Measurements from ENCODE around the gene EVI5L. TPM values are rescaled to one million over a fixed set of nuclear protein-coding genes. Genes with fewer than 3 reads are reported as not detected.

EVI5L gene
- total RNA-seq, 6 experiments from 2014 or later = 3.7 to 6.3 (median 4.9) TPM

GRCh38 chr19:7831452-7831851, 1.4 kb downstream of the EVI5L start:
- H3K4me1 ChIP-seq = no peaks in the 10 kb centered on the region

GRCh38 chr19:7832009-7832408, 2.0 kb downstream of the EVI5L start:
- no peak for TF ChIP-seq CTCF (IDR thresholded peaks at IDR 0.05)
- no peak overlapping the region for H3K4me3 ChIP-seq
- no peaks in the 10 kb centered on the region for H3K9me3 ChIP-seq
- 88% methylated on average over 10 of the region's 17 CpGs for WGBS (ENCODE audit: insufficient coverage, low coverage, low lambda C conversion rate, missing lambda C conversion rate)
- DNase-seq (peak in 1 of 3 donors; percentile 50), ATAC-seq (no peak)
- no peaks in the 10 kb centered on the region for H3K27me3 ChIP-seq
- H3K27ac ChIP-seq = no peak overlapping the region
- no peaks in the 10 kb centered on the region for H3K36me3 ChIP-seq
- H3K4me1 ChIP-seq = no peaks in the 10 kb centered on the region
- intact Hi-C loops (cut with DNase I) = no loop called here

More at GRCh38 chr19:7831452-7831851, 1.4 kb downstream of the EVI5L start:
- TF ChIP-seq CTCF (IDR thresholded peaks at IDR 0.05) (no peak), POLR2A (IDR thresholded peaks at IDR 0.05) (no peak)
- no peak overlapping the region for H3K27ac ChIP-seq
- DNase-seq (peak in 1 of 3 donors; percentile 42), ATAC-seq (no peak)
- WGBS (ENCODE audit: insufficient coverage, low coverage, low lambda C conversion rate, missing lambda C conversion rate) = 53% methylated on average over 8 of the region's 10 CpGs
- no peaks in the 10 kb centered on the region for H3K27me3 ChIP-seq
- no peaks in the 10 kb centered on the region for H3K9me3 ChIP-seq
- H3K4me3 ChIP-seq = no peak overlapping the region
- intact Hi-C loops (cut with DNase I) = no loop called here
- H3K36me3 ChIP-seq = no peaks in the 10 kb centered on the region

GRCh38 chr19:7832781-7833180, 2.8 kb downstream of the EVI5L start:
- Histone ChIP-seq H3K9me3 (no peaks in the 10 kb centered on the region), H3K4me1 (no peaks in the 10 kb centered on the region), H3K27ac (no peak overlapping the region), H3K4me3 (no peak overlapping the region), H3K27me3 (no peaks in the 10 kb centered on the region), H3K36me3 (no peaks in the 10 kb centered on the region)
- DNase-seq = no peak
- whole genome bisulfite sequencing (ENCODE audit: insufficient coverage, low coverage, low lambda C conversion rate, missing lambda C conversion rate) = 66% methylated on average over 6 of the region's 12 CpGs
- no peak for TF ChIP-seq CTCF (IDR thresholded peaks at IDR 0.05)
- no peak for TF ChIP-seq POLR2A (IDR thresholded peaks at IDR 0.05)
- no peak for ATAC-seq
- intact Hi-C loops (cut with DNase I) = no loop called here

DNA sequence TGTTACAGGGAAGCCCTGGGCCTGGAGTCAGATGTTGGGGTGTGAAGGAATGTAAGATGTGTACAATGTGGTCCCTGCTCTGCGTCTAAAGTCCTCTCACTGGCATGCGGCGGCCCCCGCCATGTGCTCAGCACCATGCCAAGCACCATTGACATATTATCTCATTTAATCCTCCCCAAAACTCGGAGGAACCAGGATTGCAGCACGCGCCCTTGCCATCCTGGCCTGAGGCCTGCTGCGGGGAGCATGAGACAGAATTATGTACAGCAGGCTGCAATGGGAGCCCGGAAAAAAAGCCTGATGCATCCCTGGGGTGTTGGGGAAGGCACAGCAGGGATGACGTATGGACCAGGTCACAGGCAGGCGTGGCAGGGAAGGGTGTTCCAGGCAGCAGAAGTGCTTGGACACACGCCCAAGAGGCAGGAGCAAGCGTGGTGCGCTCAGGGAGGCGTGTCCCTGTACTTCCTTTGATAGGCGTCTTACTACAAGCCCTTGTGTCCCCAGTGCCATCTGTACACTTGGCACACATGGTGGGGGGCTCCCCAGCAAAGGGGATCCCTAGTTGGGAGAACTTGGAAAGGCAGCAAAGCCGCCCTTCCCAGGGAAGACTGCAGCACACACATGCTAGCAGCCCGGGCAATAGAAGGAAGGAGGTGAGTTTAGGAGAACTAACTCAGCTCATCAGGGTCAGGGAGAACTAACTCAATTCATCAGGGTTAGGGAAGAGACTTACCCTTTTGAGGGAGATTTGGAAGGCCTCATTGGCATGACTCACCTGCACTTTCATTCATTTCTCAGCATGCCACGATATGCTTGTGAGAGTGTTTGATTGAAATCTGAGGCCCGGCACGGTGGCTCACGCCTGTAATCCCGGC, 3.4 kb downstream of the EVI5L start:
- peak in 1 of 3 donors; percentile 45 for DNase-seq
- H3K27ac ChIP-seq = no peak overlapping the region

More for the DNA sequence above, 3.4 kb downstream of the EVI5L start:
- intact Hi-C loops (cut with DNase I) = no loop called here
- H3K4me1 ChIP-seq = no peaks in the 10 kb centered on the region
- H3K9me3 ChIP-seq = no peaks in the 10 kb centered on the region
- ATAC-seq = no peak
- TF ChIP-seq POLR2A (IDR thresholded peaks at IDR 0.05) = no peak
- no peak for TF ChIP-seq CTCF (IDR thresholded peaks at IDR 0.05)
- 50% methylated on average over 6 of the region's 23 CpGs for WGBS (ENCODE audit: insufficient coverage, low coverage, low lambda C conversion rate, missing lambda C conversion rate)
- H3K36me3 ChIP-seq = no peaks in the 10 kb centered on the region
- H3K27me3 ChIP-seq = no peaks in the 10 kb centered on the region
- no peak overlapping the region for H3K4me3 ChIP-seq
